Transverse colon (tissue), 4 donors: ENCODE data around the gene VEPH1. TPM values are rescaled to one million over a fixed set of nuclear protein-coding genes. Genes with fewer than 3 reads are reported as not detected.
"Not testable (repeated sequence)": the region's sequence is repeated elsewhere in the genome, so short reads cannot be mapped to it uniquely, and the experiment has no call there.

ENCODE experiments used
- DNase-seq: peaks from one replicate; pipeline ENCODE4 v3.0.0-alpha.2; 2019
- H3K27ac ChIP-seq, 4 donors: fragments of 200-600 bp; sonication (generic); 2 replicates each; pipeline ENCODE4 v1.5.1; 2016 to 2018; ENCODE audit warnings: inconsistent platforms in 4 of 4
- H3K27me3 ChIP-seq: fragments of 200-600 bp; sonication (generic); 2 replicates; pipeline ENCODE4 v1.5.1; 2017; ENCODE audit warnings: inconsistent platforms
- H3K36me3 ChIP-seq, 4 donors: fragments of 200-600 bp; sonication (generic); 2 replicates each; pipeline ENCODE4 v1.5.1; 2017 to 2019; ENCODE audit warnings: inconsistent platforms in 4 of 4
- H3K4me1 ChIP-seq, 4 donors: fragments of 200-600 bp; sonication (generic); 2 replicates each; pipeline ENCODE4 v1.5.1; 2017 to 2020; ENCODE audit warnings: inconsistent platforms in 4 of 4
- H3K4me3 ChIP-seq, 4 donors: fragments of 200-600 bp; sonication (generic); 1 replicate in 1 of 4; 2 replicates in 3 of 4; pipeline versions ENCODE4 v1.5.1 to v1.6.1; 2017 to 2019; ENCODE audit warnings: inconsistent platforms in 4 of 4
- H3K9me3 ChIP-seq, 2 donors: fragments of 200-600 bp; sonication (generic); 2 replicates each; pipeline ENCODE4 v1.5.1; 2017 to 2019; ENCODE audit warnings: inconsistent platforms in 2 of 2
- EP300 ChIP-seq: sonication (generic); formaldehyde crosslinking; IDR thresholded peaks from one replicate; pipeline ENCODE4 v1.6.1; 2017; ENCODE audit warnings: antibody characterized with exemption, low read depth
- POLR2A ChIP-seq: fragments of 450-650 bp; IDR thresholded peaks from one replicate; pipeline ENCODE4 v1.6.1; 2016; ENCODE audit warnings: antibody characterized with exemption, mild to moderate bottlenecking, moderate library complexity
- POLR2AphosphoS5 ChIP-seq, 3 donors: sonication (generic); formaldehyde crosslinking; IDR thresholded peaks; one replicate each; pipeline ENCODE4 v1.6.1; 2016; ENCODE audit warnings: antibody characterized with exemption in 3 of 3
- WGBS, 2 donors: methylation state at CpG; one replicate each; pipeline ENCODE4 v1.1.5; 2018; ENCODE audit warnings: low coverage in 1 of 2; 5-methylcytosine and 5-hydroxymethylcytosine counted together
- in situ Hi-C, 4 donors: fragments of 200-750 bp; cut with MboI; loops; one replicate each; pipeline versions ENCODE4 v1.15.0 to v1.15.1; 2017; ENCODE audit warnings: low sequenced_read_pairs in 3 of 4, low pct_ligation_motif_present in 1 of 4, low pct_unique_long_range_greater_than_20kb in 1 of 4
- intact Hi-C: fragments of 100-400 bp; cut with DNase I; formaldehyde crosslinking; loops from one replicate; pipeline ENCODE4 v1.15.1; 2023; ENCODE audit warnings: low total_unique reads
- total RNA-seq, 4 donors: library from RNA; depleted of rRNA; stranded (reverse); fragments of >200 nt; gene quantifications; one replicate each; pipeline ENCODE4 v1.1.0, GENCODE V29; 2016
- TF ChIP-seq, protein P1 (sequence below), 5 experiments: fragments of 200-600 bp in 3 of 5; fragments of 450-650 bp in 2 of 5; sonication (generic) in 3 of 5; IDR thresholded peaks; 1 replicate in 2 of 5; 2 replicates in 3 of 5; pipeline ENCODE4 v1.5.1; 2016 to 2017; ENCODE audit warnings: antibody characterized with exemption in 5 of 5, inconsistent platforms in 3 of 5, mild to moderate bottlenecking in 2 of 5, moderate library complexity in 1 of 5

Gene VEPH1
- total RNA-seq, 4 donors from 2014 or later: 0.20 to 4.1 (median 0.90) TPM

DNA sequence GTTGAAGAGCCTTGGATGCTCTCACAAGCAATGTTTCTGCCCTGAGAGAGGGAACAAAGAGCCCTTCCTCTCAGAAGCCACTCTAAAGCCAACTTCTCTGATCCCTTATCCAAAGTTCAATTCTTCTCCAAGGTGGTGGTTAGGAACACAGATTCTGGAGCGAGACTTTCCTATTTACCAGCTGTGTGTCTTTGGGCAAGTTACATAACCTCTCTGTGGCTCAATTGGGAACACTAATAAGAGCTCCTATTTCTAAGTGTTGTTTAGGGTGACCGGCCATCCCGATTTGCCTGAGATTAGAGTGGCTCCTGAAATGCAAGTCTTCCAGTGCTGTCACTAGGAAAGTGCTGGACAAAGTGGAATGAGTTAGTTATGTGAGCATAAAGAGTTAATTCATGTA lies 175.4 kb downstream of the VEPH1 start:
- H3K27ac ChIP-seq: no peak overlapping the region
- no peaks in the 10 kb centered on the region for H3K36me3 ChIP-seq
- no peaks in the 10 kb centered on the region for H3K27me3 ChIP-seq
- DNase-seq: no peak
- no peaks in the 10 kb centered on the region for H3K4me1 ChIP-seq
- intact Hi-C loops (loop anchor here (5.0 kb wide), 1 partner anchor 1361 kb away; no protein-coding TSS in a partner anchor), in situ Hi-C loops (no loop called here)
- TF ChIP-seq POLR2AphosphoS5 (IDR thresholded peaks at IDR 0.05) (no peak), POLR2A (no peak), EP300 (no peak)
- TF ChIP-seq, protein P1, sequence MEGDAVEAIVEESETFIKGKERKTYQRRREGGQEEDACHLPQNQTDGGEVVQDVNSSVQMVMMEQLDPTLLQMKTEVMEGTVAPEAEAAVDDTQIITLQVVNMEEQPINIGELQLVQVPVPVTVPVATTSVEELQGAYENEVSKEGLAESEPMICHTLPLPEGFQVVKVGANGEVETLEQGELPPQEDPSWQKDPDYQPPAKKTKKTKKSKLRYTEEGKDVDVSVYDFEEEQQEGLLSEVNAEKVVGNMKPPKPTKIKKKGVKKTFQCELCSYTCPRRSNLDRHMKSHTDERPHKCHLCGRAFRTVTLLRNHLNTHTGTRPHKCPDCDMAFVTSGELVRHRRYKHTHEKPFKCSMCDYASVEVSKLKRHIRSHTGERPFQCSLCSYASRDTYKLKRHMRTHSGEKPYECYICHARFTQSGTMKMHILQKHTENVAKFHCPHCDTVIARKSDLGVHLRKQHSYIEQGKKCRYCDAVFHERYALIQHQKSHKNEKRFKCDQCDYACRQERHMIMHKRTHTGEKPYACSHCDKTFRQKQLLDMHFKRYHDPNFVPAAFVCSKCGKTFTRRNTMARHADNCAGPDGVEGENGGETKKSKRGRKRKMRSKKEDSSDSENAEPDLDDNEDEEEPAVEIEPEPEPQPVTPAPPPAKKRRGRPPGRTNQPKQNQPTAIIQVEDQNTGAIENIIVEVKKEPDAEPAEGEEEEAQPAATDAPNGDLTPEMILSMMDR (IDR thresholded peaks at IDR 0.05): no peak
- WGBS, 2 donors: 88 to 97% methylated on average over 3 of the region's 3 CpGs
- H3K4me3 ChIP-seq: no peak overlapping the region
- no peaks in the 10 kb centered on the region for H3K9me3 ChIP-seq

DNA sequence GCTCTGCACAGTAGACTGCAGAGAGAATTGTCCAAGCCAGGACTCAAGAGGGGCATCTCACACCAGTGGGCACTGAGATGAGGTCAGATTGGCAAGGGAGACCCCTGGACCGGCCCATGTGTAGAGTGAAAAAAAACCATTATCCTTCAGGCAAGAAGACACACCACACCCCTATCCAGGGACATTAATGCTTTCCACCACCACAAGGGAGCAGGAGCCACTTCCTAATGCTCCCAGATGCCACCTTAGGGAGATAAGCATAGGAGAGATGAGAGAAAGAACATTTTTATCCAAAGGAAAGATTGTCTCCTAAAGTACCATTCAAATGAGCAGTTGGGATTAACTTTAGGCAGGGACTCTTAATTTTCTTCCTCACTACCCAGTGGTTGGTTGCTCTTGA lies 176.2 kb downstream of the VEPH1 start:
- no peaks in the 10 kb centered on the region for H3K9me3 ChIP-seq
- H3K4me3 ChIP-seq: no peak overlapping the region
- in situ Hi-C loops: no loop called here
- H3K27me3 ChIP-seq: no peaks in the 10 kb centered on the region
- TF ChIP-seq POLR2A (no peak), POLR2AphosphoS5 (IDR thresholded peaks at IDR 0.05) (no peak), EP300 (no peak)
- TF ChIP-seq, protein P1 (IDR thresholded peaks at IDR 0.05): no peak
- no peaks in the 10 kb centered on the region for H3K4me1 ChIP-seq
- intact Hi-C loops: loop anchor here (5.0 kb wide), 1 partner anchor 1360 kb away; no protein-coding TSS in a partner anchor
- H3K36me3 ChIP-seq: no peaks in the 10 kb centered on the region
- DNase-seq: no peak
- WGBS, 2 donors: 94% methylated on average over 1 of the region's 1 CpG; no CpG with 5 or more reads in 1 of the 2 donors
- no peak overlapping the region for H3K27ac ChIP-seq

DNA sequence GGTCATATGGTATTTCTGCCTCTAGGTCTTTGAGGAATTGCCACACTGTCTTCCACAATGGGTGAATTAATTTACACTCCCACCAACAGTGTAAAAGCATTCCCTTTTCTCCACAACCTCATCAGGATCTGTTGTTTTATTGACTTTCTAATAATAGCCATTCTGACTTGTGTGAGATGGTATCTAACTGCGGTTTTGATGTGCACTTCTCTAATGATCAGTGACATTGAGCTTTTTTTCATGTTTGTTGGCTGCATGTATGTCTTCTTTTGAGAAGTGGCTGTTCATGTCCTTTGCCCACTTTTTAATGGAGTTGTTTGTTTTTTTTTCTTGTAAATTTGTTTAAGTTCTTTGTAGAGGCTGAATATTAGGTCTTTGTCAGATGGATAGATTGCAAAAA lies 178.3 kb downstream of the VEPH1 start:
- in situ Hi-C loops: not testable (repeated sequence)
- intact Hi-C loops: loop anchor here (5.0 kb wide), 1 partner anchor 1358 kb away; no protein-coding TSS in a partner anchor

DNA sequence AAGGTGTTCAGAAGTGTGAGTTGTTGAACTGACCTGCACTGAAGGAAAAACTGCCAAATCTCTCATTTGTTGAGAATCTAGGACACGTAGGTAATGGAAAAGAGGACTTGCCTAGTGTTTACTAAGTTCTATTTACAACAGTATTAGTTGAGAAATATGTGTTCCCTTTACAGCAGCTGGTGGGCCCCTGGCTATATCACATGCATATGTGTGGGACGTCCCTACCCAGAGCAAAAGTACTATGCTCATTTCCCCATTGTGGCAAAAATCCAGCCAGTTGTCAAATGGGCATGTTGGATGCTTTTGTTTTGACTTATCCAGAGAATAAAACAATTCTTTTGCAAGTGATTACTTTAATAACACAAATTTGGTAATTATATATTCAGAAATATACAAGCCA lies 179.9 kb downstream of the VEPH1 start:
- Histone ChIP-seq H3K27ac (no peak overlapping the region), H3K36me3 (no peaks in the 10 kb centered on the region), H3K4me1 (no peaks in the 10 kb centered on the region), H3K9me3 (no peaks in the 10 kb centered on the region), H3K4me3 (no peak overlapping the region), H3K27me3 (no peaks in the 10 kb centered on the region)
- no peak for DNase-seq
- intact Hi-C loops (no loop called here), in situ Hi-C loops (no loop called here)
- 82 to 86% methylated on average over 1 to 2 of the region's 2 CpGs for WGBS, 2 donors
- TF ChIP-seq POLR2AphosphoS5 (IDR thresholded peaks at IDR 0.05): no peak
- TF ChIP-seq EP300: no peak
- TF ChIP-seq, protein P1 (IDR thresholded peaks at IDR 0.05): no peak
- no peak for TF ChIP-seq POLR2A

More for the DNA sequence above, 178.3 kb downstream of the VEPH1 start:
- H3K9me3 ChIP-seq, H3K27ac ChIP-seq, H3K27me3 ChIP-seq, H3K36me3 ChIP-seq, H3K4me3 ChIP-seq, H3K4me1 ChIP-seq, DNase-seq: not testable (repeated sequence)
- 83 to 100% methylated on average over 1 of the region's 1 CpG for WGBS, 2 donors

DNA sequence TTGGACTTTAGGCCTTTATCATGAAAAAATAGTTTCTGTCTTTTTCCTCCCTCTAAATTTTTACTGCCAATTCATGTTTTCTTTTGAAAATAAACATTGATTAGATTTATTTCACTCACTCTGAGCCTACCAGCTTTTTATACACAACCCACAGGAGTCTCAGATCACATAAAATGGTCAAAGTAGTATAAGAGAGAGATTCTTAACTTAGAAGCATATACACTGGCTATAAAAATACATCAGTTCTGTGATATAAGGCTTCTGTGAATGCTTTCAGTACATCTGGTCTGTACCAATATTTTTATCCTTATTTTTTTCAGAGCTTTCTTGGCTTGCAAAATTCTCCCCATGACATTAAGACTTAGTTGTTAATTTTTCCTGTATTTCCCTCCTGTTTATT lies 183.5 kb downstream of the VEPH1 start:
- TF ChIP-seq POLR2A (no peak), EP300 (no peak), POLR2AphosphoS5 (IDR thresholded peaks at IDR 0.05) (no peak)
- TF ChIP-seq, protein P1 (IDR thresholded peaks at IDR 0.05): no peak
- no peaks in the 10 kb centered on the region for H3K27me3 ChIP-seq
- no peaks in the 10 kb centered on the region for H3K4me1 ChIP-seq
- no peak for DNase-seq
- no peak overlapping the region for H3K4me3 ChIP-seq
- intact Hi-C loops: loop anchor here (2.0 kb wide), 1 partner anchor 15 kb away; no protein-coding TSS in a partner anchor
- no peaks in the 10 kb centered on the region for H3K36me3 ChIP-seq
- H3K27ac ChIP-seq: no peak overlapping the region
- in situ Hi-C loops: no loop called here
- no peaks in the 10 kb centered on the region for H3K9me3 ChIP-seq
